Lower leg skin (tissue), 3 donors: ENCODE measurements around the gene SNRNP70.

Experiments used
- CTCF ChIP-seq, 3 donors: fragments of 450-650 bp; IDR thresholded peaks; one replicate each; pipeline ENCODE4 v1.5.1; 2016; ENCODE audit warnings: antibody characterized with exemption in 3 of 3, mild to moderate bottlenecking in 3 of 3, moderate library complexity in 2 of 3
- POLR2A ChIP-seq, 2 donors: fragments of 450-650 bp; IDR thresholded peaks; one replicate each; pipeline ENCODE4 v1.6.1; 2016 to 2017; ENCODE audit warnings: antibody characterized with exemption in 2 of 2, mild to moderate bottlenecking in 1 of 2, moderate library complexity in 1 of 2

DNA sequence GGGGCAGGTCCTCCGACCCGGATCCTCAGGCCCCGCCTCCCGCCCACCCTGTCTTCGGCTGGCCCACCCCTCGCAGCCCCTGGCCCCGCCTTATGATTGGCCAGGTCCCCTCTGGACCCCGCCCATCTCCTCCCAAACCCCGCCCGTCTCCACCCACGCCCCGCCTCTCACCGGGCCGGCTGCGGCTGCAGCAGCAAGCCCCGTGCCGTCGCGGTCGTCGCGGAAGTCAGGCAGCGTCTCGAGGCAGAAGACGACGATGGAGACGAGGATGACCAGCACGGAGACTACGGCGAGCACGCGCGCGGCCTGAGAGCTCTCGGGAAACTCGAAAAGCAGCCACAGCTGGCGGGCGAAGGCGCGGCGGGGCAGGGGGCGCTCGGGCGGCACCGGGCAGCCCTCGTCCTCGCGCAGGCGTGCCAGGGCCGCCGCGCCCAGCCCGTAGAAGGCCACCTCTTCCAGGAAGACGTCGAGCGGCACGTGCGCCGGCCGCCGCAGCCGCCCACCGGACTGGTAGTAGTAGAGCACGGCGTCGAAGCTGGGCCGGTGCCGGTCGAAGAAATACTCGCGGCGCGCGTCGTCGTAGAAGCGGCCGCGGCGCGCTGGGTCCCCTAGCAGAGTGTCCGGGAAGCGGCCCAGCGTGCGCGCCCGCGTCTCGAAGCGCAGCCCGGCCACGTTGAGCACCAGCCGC, 13.2 kb upstream of the SNRNP70 start:
- TF ChIP-seq CTCF (IDR thresholded peaks at IDR 0.05) (no peak), POLR2A (IDR thresholded peaks at IDR 0.05) (no peak)
